SK-N-SH (cell line): ENCODE measurements around the gene TAS2R41. TPM values are rescaled to one million over a fixed set of nuclear protein-coding genes. Genes with fewer than 3 reads are reported as not detected.
A peak's percentile ranks its signal among the peaks of the same experiment; 100 is the strongest.

Experiments
- CTCF ChIA-PET: fragments of 300-600, 350-600 bp; formaldehyde crosslinking; extraction: SDS; loops from one replicate; lab custom pipeline; 2021; lab: Yijun Ruan, JAX
- POLR2A ChIA-PET: fragments of 350-600 bp; sonication (Branson Sonifier 250); formaldehyde crosslinking; extraction: SDS; loops from one replicate; lab custom pipeline; 2020; ENCODE audit warnings: antibody characterized with exemption, inconsistent platforms; lab: Yijun Ruan, JAX
- DNase-seq: peaks from one replicate; pipeline ENCODE4 v3.0.0; 2012
- H2AFZ ChIP-seq: fragments of 200-600 bp; sonication (generic); 2 replicates; pipeline ENCODE4 v1.8.1; 2016; ENCODE audit warnings: antibody characterized with exemption, mild to moderate bottlenecking, low read depth
- H3F3A ChIP-seq: fragments of 200-600 bp; sonication (generic); replicated peaks from 2 replicates; pipeline ENCODE3; 2016; ENCODE audit warnings: antibody characterized with exemption, mild to moderate bottlenecking; ENCODE audit not compliant: insufficient read depth
- H3K27ac ChIP-seq, 2 experiments: fragments of 200-500 bp in 1 of 2; fragments of 200-600 bp in 1 of 2; sonication (Bioruptor generic) in 1 of 2; sonication (generic), shearing (Covaris generic) in 1 of 2; 2 replicates each; pipeline versions ENCODE4 v1.5.1 to v1.6.1; 2014 to 2016; ENCODE audit warnings: low read depth in 2 of 2, inconsistent platforms in 1 of 2, low read length in 1 of 2, mild to moderate bottlenecking in 1 of 2, mixed read lengths in 1 of 2
- H3K27me3 ChIP-seq: fragments of 200-600 bp; sonication (generic), shearing (Covaris generic); 2 replicates; pipeline ENCODE4 v1.6.1; 2016; ENCODE audit warnings: mixed run types; ENCODE audit not compliant: insufficient read depth
- H3K36me3 ChIP-seq, 2 experiments: fragments of 200-500 bp in 1 of 2; fragments of 200-600 bp in 1 of 2; sonication (Bioruptor generic) in 1 of 2; sonication (generic) in 1 of 2; replicated peaks in 1 of 2; 2 replicates each; pipeline versions ENCODE3 to v1.5.1; 2014 to 2016; ENCODE audit warnings: low read length in 1 of 2, mild to moderate bottlenecking in 1 of 2; ENCODE audit not compliant: insufficient read depth in 2 of 2, control insufficient read depth in 1 of 2
- H3K4me1 ChIP-seq, 2 experiments: fragments of 200-500 bp in 1 of 2; fragments of 200-600 bp in 1 of 2; sonication (Bioruptor generic) in 1 of 2; sonication (generic), shearing (Covaris generic) in 1 of 2; 2 replicates each; pipeline versions ENCODE4 v1.5.1 to v1.6.1; 2014 to 2016; ENCODE audit warnings: low read depth in 1 of 2, low read length in 1 of 2, mixed run types in 1 of 2; ENCODE audit not compliant: insufficient read depth in 2 of 2, control insufficient read depth in 1 of 2
- H3K4me2 ChIP-seq: fragments of 200-600 bp; sonication (generic), shearing (Covaris generic); 2 replicates; pipeline ENCODE4 v1.6.1; 2017; ENCODE audit warnings: mixed run types
- H3K4me3 ChIP-seq, 2 experiments: fragments of 200-500 bp in 1 of 2; fragments of 200-600 bp in 1 of 2; sonication (Bioruptor generic) in 1 of 2; sonication (generic), shearing (Covaris generic) in 1 of 2; 2 replicates each; pipeline versions ENCODE4 v1.5.1 to v1.8.1; 2014 to 2016; ENCODE audit warnings: low read depth in 2 of 2, inconsistent platforms in 1 of 2, low read length in 1 of 2, mild to moderate bottlenecking in 1 of 2, mixed read lengths in 1 of 2, moderate library complexity in 1 of 2
- H3K79me2 ChIP-seq: fragments of 200-600 bp; sonication (generic); 2 replicates; pipeline ENCODE4 v1.8.1; 2017; ENCODE audit warnings: mild to moderate bottlenecking; ENCODE audit not compliant: insufficient read depth
- H3K9ac ChIP-seq: fragments of 200-600 bp; sonication (generic); 2 replicates; pipeline ENCODE4 v1.6.1; 2017; ENCODE audit warnings: mixed run types
- H3K9me2 ChIP-seq: fragments of 200-600 bp; sonication (generic); 2 replicates; pipeline ENCODE4 v1.6.1; 2017; ENCODE audit warnings: mixed run types
- H3K9me3 ChIP-seq: fragments of 200-600 bp; sonication (generic); 2 replicates; pipeline ENCODE4 v1.6.1; 2017; ENCODE audit warnings: mixed run types, mild to moderate bottlenecking, moderate library complexity
- H4K20me1 ChIP-seq: fragments of 200-600 bp; sonication (generic); 2 replicates; pipeline ENCODE4 v1.6.1; 2017; ENCODE audit warnings: mild to moderate bottlenecking, mixed run types; ENCODE audit not compliant: insufficient read depth
- ELF1 ChIP-seq: IDR thresholded peaks from 2 replicates; pipeline ENCODE4 v1.4.0; 2012
- EZH2phosphoT487 ChIP-seq: fragments of 200-600 bp; sonication (generic); IDR thresholded peaks from 2 replicates; pipeline ENCODE4 v1.6.1; 2017; ENCODE audit warnings: low read depth, mixed run types, mild to moderate bottlenecking, antibody characterized with exemption, moderate library complexity, borderline replicate concordance
- FOSL2 ChIP-seq: IDR thresholded peaks from 2 replicates; pipeline ENCODE4 v1.4.0; 2012; ENCODE audit warnings: low read depth, mild to moderate bottlenecking, moderate library complexity, borderline replicate concordance
- FOXJ3 ChIP-seq: sonication (generic); formaldehyde crosslinking; IDR thresholded peaks from 2 replicates; pipeline ENCODE4 v1.5.1; 2020; ENCODE audit warnings: mild to moderate bottlenecking, missing genetic modification reagents
- FOXM1 ChIP-seq: IDR thresholded peaks from 2 replicates; pipeline ENCODE4 v1.4.0; 2012; ENCODE audit warnings: low read depth, mild to moderate bottlenecking
- GATA2 ChIP-seq: sonication (generic); formaldehyde crosslinking; IDR thresholded peaks from 2 replicates; pipeline ENCODE4 v1.5.0; 2020; ENCODE audit warnings: mild to moderate bottlenecking, missing genetic modification reagents
- JUND ChIP-seq: IDR thresholded peaks from 2 replicates; pipeline ENCODE4 v1.4.0; 2012
- MEF2A ChIP-seq: IDR thresholded peaks from 2 replicates; pipeline ENCODE4 v1.4.0; 2012; ENCODE audit warnings: low read depth, borderline replicate concordance
- MXI1 ChIP-seq: IDR thresholded peaks from 2 replicates; pipeline ENCODE4 v1.6.1; 2012; ENCODE audit warnings: mild to moderate bottlenecking, low read depth, low read length, improper control_type of control experiment
- NFIC ChIP-seq: IDR thresholded peaks from 2 replicates; pipeline ENCODE4 v1.4.0; 2012; ENCODE audit warnings: borderline replicate concordance
- NRF1 ChIP-seq: IDR thresholded peaks from 2 replicates; pipeline ENCODE4 v1.6.1; 2012; ENCODE audit warnings: low read depth, mild to moderate bottlenecking, low read length
- POLR2AphosphoS5 ChIP-seq: IDR thresholded peaks from 2 replicates; pipeline ENCODE4 v1.6.1; 2012; ENCODE audit warnings: low read depth, low read length
- RCOR1 ChIP-seq: fragments of 150-350 bp; IDR thresholded peaks from 2 replicates; pipeline ENCODE4 v1.6.1; 2017; ENCODE audit warnings: antibody characterized with exemption, low read length
- RFX5 ChIP-seq: IDR thresholded peaks from 2 replicates; pipeline ENCODE4 v1.6.1; 2012; ENCODE audit warnings: mild to moderate bottlenecking, improper control_type of control experiment, low read length
- RXRA ChIP-seq: IDR thresholded peaks from 2 replicates; pipeline ENCODE4 v1.4.0; 2012; ENCODE audit warnings: low read depth, mild to moderate bottlenecking, borderline replicate concordance
- SIN3A ChIP-seq: IDR thresholded peaks from 2 replicates; pipeline ENCODE4 v1.6.1; 2012; ENCODE audit warnings: low read depth, mild to moderate bottlenecking, low read length, moderate library complexity, borderline replicate concordance
- TEAD4 ChIP-seq: IDR thresholded peaks from 2 replicates; pipeline ENCODE4 v1.4.0; 2012; ENCODE audit warnings: mild to moderate bottlenecking, borderline replicate concordance; ENCODE audit not compliant: insufficient read depth
- YY1 ChIP-seq: IDR thresholded peaks from 2 replicates; pipeline ENCODE4 v1.4.0; 2012; ENCODE audit warnings: low read depth, mild to moderate bottlenecking
- WGBS: methylation state at CpG from one replicate; pipeline ENCODE4 v1.1.6; 2017; ENCODE audit warnings: low lambda C conversion rate; 5-methylcytosine and 5-hydroxymethylcytosine counted together
- polyA plus RNA-seq, 3 experiments: library from polyadenylated mRNA; depleted of rRNA; stranded (reverse); fragments of >200 nt; gene quantifications; 2 replicates each; pipeline ENCODE4 v1.2.3, GENCODE V29; 2012
- TF ChIP-seq, protein P1 (sequence below): IDR thresholded peaks from 2 replicates; pipeline ENCODE4 v1.4.0; 2012; ENCODE audit warnings: low read depth, borderline replicate concordance
- TF ChIP-seq, protein P2 (sequence below): fragments of 200-600 bp; sonication (generic); IDR thresholded peaks from 2 replicates; pipeline ENCODE4 v1.6.1; 2017; ENCODE audit warnings: antibody characterized with exemption, mild to moderate bottlenecking, moderate library complexity

TAS2R41 gene
- polyA plus RNA-seq, 1 of the 3 experiments (the other 2 are of a cell fraction): not detected

DNA sequence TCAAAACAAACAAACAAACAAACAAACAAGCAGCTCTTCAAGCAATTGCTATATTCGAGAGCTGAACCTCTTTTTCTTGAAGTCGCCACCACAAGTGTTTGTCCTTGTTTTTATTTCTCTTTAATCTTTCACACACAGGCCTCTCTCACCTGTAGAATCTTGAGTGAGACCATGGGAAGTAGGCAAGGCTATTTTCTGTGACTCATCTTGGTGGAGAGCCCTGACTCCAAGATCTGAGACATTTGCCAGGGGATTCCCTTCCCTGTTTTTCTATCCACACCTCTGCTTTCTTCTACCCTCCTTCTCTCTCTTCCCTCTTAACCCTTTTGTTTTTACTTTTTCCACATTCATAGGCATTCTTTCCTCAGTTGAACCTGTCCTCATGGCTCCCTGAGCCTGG, 42.4 kb upstream of the TAS2R41 start:
- CTCF ChIA-PET: no interaction called here

DNA sequence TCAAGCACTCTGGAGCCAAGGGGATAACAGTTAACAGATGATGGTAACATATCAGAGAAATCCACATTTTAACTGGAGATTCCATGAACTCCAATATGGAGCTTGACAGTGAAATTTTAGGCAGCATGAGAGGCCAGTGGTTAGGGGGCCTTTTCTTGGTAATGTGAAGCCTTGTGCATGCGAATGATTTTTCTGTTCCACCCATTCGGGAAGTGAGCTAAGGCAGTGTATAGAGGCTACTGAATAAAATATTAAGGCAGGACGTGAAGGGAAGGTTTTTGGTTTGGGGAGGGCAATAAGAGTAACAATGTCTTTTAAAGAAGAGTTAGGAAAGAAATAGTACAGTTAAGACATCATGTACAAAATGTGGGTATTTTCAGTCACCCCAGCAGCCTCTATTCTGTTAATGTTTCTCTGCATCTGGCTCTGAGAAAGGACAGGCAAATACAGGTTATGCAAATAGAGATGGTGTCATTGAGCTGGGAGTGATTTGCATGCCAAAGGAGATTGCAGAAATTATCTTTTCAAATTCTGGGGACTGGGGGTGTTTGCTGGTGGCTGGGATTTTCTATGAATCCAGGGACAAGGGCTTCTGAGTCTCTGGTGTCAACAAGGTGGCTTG, 41.2 kb upstream of the TAS2R41 start:
- Histone ChIP-seq H3K36me3 (no peaks in the 10 kb centered on the region), H3K79me2 (no peaks in the 10 kb centered on the region), H3K27ac (no peak overlapping the region), H3F3A (peaks cover under 1% of the 10 kb centered on the region), H3K4me3 (no peak overlapping the region), H2AFZ (no peak overlapping the region), H3K4me2 (no peak overlapping the region), H3K9ac (no peak overlapping the region), H3K27me3 (no peaks in the 10 kb centered on the region), H3K9me3 (no peaks in the 10 kb centered on the region), H3K9me2 (no peaks in the 10 kb centered on the region), H3K4me1 (peaks cover 0 to 2% of the 10 kb centered on the region in 2 experiments; a peak in 1 of 4 replicates), H4K20me1 (no peaks in the 10 kb centered on the region)
- ChIA-PET POLR2A (no interaction called here), CTCF (interaction anchor here (1.7 kb wide), 1 partner anchor 20 kb away, joined by 5 read pairs; no protein-coding TSS in a partner anchor)
- WGBS: 83% methylated on average over 3 of the region's 3 CpGs
- DNase-seq: no peak
- no peak for TF ChIP-seq RXRA
- TF ChIP-seq RFX5: no peak
- no peak for TF ChIP-seq MEF2A
- TF ChIP-seq POLR2AphosphoS5: no peak
- TF ChIP-seq TEAD4: no peak
- no peak for TF ChIP-seq FOSL2
- TF ChIP-seq SIN3A: no peak
- TF ChIP-seq GATA2 (CRISPR knock-in tag): no peak
- no peak for TF ChIP-seq ELF1
- TF ChIP-seq FOXJ3 (CRISPR knock-in tag): no peak

More for the DNA sequence above, 42.4 kb upstream of the TAS2R41 start:
- no peaks in the 10 kb centered on the region for H3K9me3 ChIP-seq
- no peaks in the 10 kb centered on the region for H3K9me2 ChIP-seq
- H3K4me3 ChIP-seq: no peak overlapping the region
- H3K9ac ChIP-seq: no peak overlapping the region
- H3K79me2 ChIP-seq: no peaks in the 10 kb centered on the region
- no peaks in the 10 kb centered on the region for H3K27me3 ChIP-seq
- H3K36me3 ChIP-seq: no peaks in the 10 kb centered on the region
- H2AFZ ChIP-seq: no peak overlapping the region
- H3K4me1 ChIP-seq: peaks cover 0 to 12% of the 10 kb centered on the region in 2 experiments; a peak in 2 of 4 replicates
- no peak overlapping the region for H3K27ac ChIP-seq
- POLR2A ChIA-PET: interaction anchor here (0.6 kb wide), 1 partner anchor 11 kb away, joined by 3 read pairs; no protein-coding TSS in a partner anchor
- 68% methylated on average over 2 of the region's 2 CpGs for WGBS
- peaks cover 12% of the 10 kb centered on the region for H3F3A ChIP-seq
- no peak overlapping the region for H3K4me2 ChIP-seq
- DNase-seq: no peak
- TF ChIP-seq SIN3A (no peak), NFIC (peak; percentile 8; the same call in 1 of the 2 replicates), RFX5 (no peak), FOSL2 (peak; percentile 46; the same call in 1 of the 2 replicates), RCOR1 (no peak), FOXM1 (no peak), JUND (no peak), MXI1 (no peak), FOXJ3 (CRISPR knock-in tag) (no peak), YY1 (no peak), NRF1 (no peak), GATA2 (CRISPR knock-in tag) (no peak), EZH2phosphoT487 (no peak)
- TF ChIP-seq, protein P1, sequence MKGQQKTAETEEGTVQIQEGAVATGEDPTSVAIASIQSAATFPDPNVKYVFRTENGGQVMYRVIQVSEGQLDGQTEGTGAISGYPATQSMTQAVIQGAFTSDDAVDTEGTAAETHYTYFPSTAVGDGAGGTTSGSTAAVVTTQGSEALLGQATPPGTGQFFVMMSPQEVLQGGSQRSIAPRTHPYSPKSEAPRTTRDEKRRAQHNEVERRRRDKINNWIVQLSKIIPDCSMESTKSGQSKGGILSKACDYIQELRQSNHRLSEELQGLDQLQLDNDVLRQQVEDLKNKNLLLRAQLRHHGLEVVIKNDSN: no peak
- TF ChIP-seq, protein P2, sequence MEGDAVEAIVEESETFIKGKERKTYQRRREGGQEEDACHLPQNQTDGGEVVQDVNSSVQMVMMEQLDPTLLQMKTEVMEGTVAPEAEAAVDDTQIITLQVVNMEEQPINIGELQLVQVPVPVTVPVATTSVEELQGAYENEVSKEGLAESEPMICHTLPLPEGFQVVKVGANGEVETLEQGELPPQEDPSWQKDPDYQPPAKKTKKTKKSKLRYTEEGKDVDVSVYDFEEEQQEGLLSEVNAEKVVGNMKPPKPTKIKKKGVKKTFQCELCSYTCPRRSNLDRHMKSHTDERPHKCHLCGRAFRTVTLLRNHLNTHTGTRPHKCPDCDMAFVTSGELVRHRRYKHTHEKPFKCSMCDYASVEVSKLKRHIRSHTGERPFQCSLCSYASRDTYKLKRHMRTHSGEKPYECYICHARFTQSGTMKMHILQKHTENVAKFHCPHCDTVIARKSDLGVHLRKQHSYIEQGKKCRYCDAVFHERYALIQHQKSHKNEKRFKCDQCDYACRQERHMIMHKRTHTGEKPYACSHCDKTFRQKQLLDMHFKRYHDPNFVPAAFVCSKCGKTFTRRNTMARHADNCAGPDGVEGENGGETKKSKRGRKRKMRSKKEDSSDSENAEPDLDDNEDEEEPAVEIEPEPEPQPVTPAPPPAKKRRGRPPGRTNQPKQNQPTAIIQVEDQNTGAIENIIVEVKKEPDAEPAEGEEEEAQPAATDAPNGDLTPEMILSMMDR: no peak
- no peaks in the 10 kb centered on the region for H4K20me1 ChIP-seq
